ENCODE data around the gene SMARCC2.

The SMARCC2 gene

DNA sequence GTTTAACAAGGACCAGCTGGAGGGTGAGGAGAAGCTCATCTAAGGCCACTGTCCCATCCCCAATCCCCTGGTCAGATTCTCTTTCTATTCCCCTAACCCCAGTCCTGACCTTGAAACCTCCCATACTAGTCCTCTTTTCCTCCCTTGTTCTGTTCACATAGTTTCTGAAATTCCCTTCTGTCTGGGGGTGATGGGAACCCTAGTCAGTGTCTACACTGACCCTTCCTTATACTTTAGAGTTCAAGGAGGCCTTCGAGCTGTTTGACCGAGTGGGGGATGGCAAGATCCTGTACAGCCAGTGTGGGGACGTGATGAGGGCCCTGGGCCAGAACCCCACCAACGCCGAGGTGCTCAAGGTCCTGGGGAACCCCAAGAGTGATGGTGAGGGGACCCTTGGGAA, 34.5 kb downstream of the SMARCC2 start:
- peaks cover 4 to 29% of the 10 kb centered on the region in 2 experiments for H3K36me3 ChIP-seq (ENCODE audit: control insufficient read depth in 2 of 2, insufficient read depth in 1 of 2, low read length in 2 of 2)
- peaks cover 3% of the 10 kb centered on the region; the same call in 1 of the 2 replicates for H3K4me1 ChIP-seq (ENCODE audit: control insufficient read depth, insufficient read depth, low read length)
- ChIA-PET POLR2A (interaction anchor here (0.7 to 3.8 kb wide), 3 partner anchors 8 to 42 kb away, joined by 3 to 20 read pairs (median 5); partner anchors contain the start of gene ESYT1), CTCF (interaction anchor here (1.0 to 2.2 kb wide), 5 partner anchors 26 to 36 kb away, joined by 3 to 8 read pairs (median 6); partner anchors contain the start of genes ESYT1, SMARCC2 and ZC3H10)
- H3K4me3 ChIP-seq (ENCODE audit: low read depth, low read length) = no peak overlapping the region
- TF ChIP-seq ZNF311 (tag by site-specific recombination; IDR thresholded peaks at IDR 0.05; ENCODE audit: borderline replicate concordance) (no peak), ZNF391 (tag by site-specific recombination; IDR thresholded peaks at IDR 0.05; ENCODE audit: borderline replicate concordance, low read depth) (no peak), ZNF155 (tag by site-specific recombination; IDR thresholded peaks at IDR 0.05) (no peak), ZNF280C (tag by site-specific recombination; IDR thresholded peaks at IDR 0.05) (no peak), ZNF670 (tag by site-specific recombination; IDR thresholded peaks at IDR 0.05; ENCODE audit: low read depth) (no peak), IKZF3 (tag by site-specific recombination; IDR thresholded peaks at IDR 0.05) (no peak), TSHZ1 (tag by site-specific recombination; IDR thresholded peaks at IDR 0.05; ENCODE audit: borderline replicate concordance) (no peak), ZNF610 (tag by site-specific recombination; IDR thresholded peaks at IDR 0.05; ENCODE audit: borderline replicate concordance) (no peak), ZNF426 (tag by site-specific recombination; IDR thresholded peaks at IDR 0.05) (no peak), ZBTB20 (tag by site-specific recombination; IDR thresholded peaks at IDR 0.05) (no peak), ZFP37 (tag by site-specific recombination; IDR thresholded peaks at IDR 0.05) (no peak), KLF9 (tag by site-specific recombination; IDR thresholded peaks at IDR 0.05; ENCODE audit: low read depth) (no peak), ZNF433 (tag by site-specific recombination; IDR thresholded peaks at IDR 0.05; ENCODE audit: low read depth) (no peak), ZNF707 (tag by site-specific recombination; IDR thresholded peaks at IDR 0.05) (no peak), ZNF473 (tag by site-specific recombination; IDR thresholded peaks at IDR 0.05) (no peak), BCL11B (tag by site-specific recombination; IDR thresholded peaks at IDR 0.05; ENCODE audit: low read depth) (no peak), ZNF169 (tag by site-specific recombination; IDR thresholded peaks at IDR 0.05) (no peak), ZNF660 (tag by site-specific recombination; IDR thresholded peaks at IDR 0.05) (no peak)
- TF ChIP-seq, protein P1, sequence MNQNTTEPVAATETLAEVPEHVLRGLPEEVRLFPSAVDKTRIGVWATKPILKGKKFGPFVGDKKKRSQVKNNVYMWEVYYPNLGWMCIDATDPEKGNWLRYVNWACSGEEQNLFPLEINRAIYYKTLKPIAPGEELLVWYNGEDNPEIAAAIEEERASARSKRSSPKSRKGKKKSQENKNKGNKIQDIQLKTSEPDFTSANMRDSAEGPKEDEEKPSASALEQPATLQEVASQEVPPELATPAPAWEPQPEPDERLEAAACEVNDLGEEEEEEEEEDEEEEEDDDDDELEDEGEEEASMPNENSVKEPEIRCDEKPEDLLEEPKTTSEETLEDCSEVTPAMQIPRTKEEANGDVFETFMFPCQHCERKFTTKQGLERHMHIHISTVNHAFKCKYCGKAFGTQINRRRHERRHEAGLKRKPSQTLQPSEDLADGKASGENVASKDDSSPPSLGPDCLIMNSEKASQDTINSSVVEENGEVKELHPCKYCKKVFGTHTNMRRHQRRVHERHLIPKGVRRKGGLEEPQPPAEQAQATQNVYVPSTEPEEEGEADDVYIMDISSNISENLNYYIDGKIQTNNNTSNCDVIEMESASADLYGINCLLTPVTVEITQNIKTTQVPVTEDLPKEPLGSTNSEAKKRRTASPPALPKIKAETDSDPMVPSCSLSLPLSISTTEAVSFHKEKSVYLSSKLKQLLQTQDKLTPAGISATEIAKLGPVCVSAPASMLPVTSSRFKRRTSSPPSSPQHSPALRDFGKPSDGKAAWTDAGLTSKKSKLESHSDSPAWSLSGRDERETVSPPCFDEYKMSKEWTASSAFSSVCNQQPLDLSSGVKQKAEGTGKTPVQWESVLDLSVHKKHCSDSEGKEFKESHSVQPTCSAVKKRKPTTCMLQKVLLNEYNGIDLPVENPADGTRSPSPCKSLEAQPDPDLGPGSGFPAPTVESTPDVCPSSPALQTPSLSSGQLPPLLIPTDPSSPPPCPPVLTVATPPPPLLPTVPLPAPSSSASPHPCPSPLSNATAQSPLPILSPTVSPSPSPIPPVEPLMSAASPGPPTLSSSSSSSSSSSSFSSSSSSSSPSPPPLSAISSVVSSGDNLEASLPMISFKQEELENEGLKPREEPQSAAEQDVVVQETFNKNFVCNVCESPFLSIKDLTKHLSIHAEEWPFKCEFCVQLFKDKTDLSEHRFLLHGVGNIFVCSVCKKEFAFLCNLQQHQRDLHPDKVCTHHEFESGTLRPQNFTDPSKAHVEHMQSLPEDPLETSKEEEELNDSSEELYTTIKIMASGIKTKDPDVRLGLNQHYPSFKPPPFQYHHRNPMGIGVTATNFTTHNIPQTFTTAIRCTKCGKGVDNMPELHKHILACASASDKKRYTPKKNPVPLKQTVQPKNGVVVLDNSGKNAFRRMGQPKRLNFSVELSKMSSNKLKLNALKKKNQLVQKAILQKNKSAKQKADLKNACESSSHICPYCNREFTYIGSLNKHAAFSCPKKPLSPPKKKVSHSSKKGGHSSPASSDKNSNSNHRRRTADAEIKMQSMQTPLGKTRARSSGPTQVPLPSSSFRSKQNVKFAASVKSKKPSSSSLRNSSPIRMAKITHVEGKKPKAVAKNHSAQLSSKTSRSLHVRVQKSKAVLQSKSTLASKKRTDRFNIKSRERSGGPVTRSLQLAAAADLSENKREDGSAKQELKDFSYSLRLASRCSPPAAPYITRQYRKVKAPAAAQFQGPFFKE (tag by site-specific recombination; IDR thresholded peaks at IDR 0.05; ENCODE audit: borderline replicate concordance) = no peak
- H3K9me3 ChIP-seq (ENCODE audit: control insufficient read depth, insufficient read depth, low read depth, low read length) = no peaks in the 10 kb centered on the region
- H3K27ac ChIP-seq (ENCODE audit: extremely low read depth, low read depth, low read length) = no peak overlapping the region

All from HEK293 (cell line).